PC-9 (cell line): ENCODE data around the gene A4GALT.

Source experiments
- CTCF ChIP-seq: fragments of 200-600 bp; sonication (generic); conservative IDR thresholded peaks from 2 replicates; pipeline ENCODE4 v1.6.1; 2017; ENCODE audit warnings: mixed run types, antibody characterized with exemption, mild to moderate bottlenecking, moderate library complexity
- EZH2 ChIP-seq: fragments of 200-600 bp; sonication (generic); IDR thresholded peaks from 2 replicates; pipeline ENCODE4 v1.8.0; 2017; ENCODE audit warnings: antibody characterized with exemption, low read depth

- TF ChIP-seq CTCF, result no peak
- TF ChIP-seq EZH2, result no peak
Observed at GRCh38 chr22:42686756-42687491, 33.7 kb downstream of the A4GALT start.
